Sigmoid colon (tissue), 4 donors: ENCODE data around the gene RALA.

ENCODE experiments used
- CTCF ChIP-seq, 4 experiments: fragments of 450-650 bp in 3 of 4; fragments of 200-600 bp in 1 of 4; IDR thresholded peaks; one replicate each; pipeline ENCODE4 v1.5.1; 2016 to 2019; ENCODE audit warnings: antibody characterized with exemption in 4 of 4, mild to moderate bottlenecking in 3 of 4, moderate library complexity in 2 of 4
- POLR2A ChIP-seq, 2 donors: fragments of 450-650 bp; IDR thresholded peaks; one replicate each; pipeline ENCODE4 v1.6.1; 2016; ENCODE audit warnings: antibody characterized with exemption in 2 of 2, mild to moderate bottlenecking in 2 of 2, moderate library complexity in 2 of 2
- POLR2AphosphoS5 ChIP-seq, 4 donors: sonication (generic); formaldehyde crosslinking; IDR thresholded peaks; one replicate each; pipeline ENCODE4 v1.6.1; 2017; ENCODE audit warnings: antibody characterized with exemption in 4 of 4

GRCh38 chr7:39624442-39624807, 1.1 kb downstream of the RALA start:
- no peak for TF ChIP-seq CTCF (IDR thresholded peaks at IDR 0.05)
- TF ChIP-seq POLR2A (IDR thresholded peaks at IDR 0.05): no peak
- no peak for TF ChIP-seq POLR2AphosphoS5 (IDR thresholded peaks at IDR 0.05)
